ENCODE results near the gene LGALS7B. TPM values are rescaled to one million over a fixed set of nuclear protein-coding genes. Genes with fewer than 3 reads are reported as not detected.
"Not testable (repeated sequence)": the region's sequence is repeated elsewhere in the genome, so short reads cannot be mapped to it uniquely, and the experiment has no call there.

Gene LGALS7B
- total RNA-seq, 1 experiment from 2014 or later: 2.4 TPM

DNA sequence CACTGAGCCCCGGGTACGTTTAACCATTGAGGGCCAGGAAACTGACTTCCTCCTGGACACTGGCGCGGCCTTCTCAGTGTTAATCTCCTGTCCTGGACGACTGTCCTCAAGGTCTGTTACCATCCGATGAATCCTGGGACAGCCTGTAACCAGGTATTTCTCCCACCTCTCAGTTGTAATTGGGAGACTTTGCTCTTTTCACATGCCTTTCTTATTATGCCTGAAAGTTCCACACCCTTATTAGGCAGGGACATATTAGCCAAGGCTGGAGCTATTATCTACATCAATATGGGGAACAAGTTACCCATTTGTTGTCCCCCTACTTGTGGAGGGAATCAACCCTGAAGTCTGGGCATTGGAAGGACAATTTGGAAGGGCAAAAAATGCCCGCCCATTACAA, 36.9 kb downstream of the LGALS7B start:
- H4K20me1 ChIP-seq (ENCODE audit: insufficient read depth); H3K27ac ChIP-seq (ENCODE audit: low read depth, low read length); intact Hi-C loops (cut with micrococcal nuclease); CTCF ChIA-PET; BruUV-seq (replicated peaks); H3K9me3 ChIP-seq (ENCODE audit: control insufficient read depth in 1 of 2, insufficient read depth in 1 of 2, low read depth in 1 of 2, low read length in 2 of 2); ATAC-seq; H3K27me3 ChIP-seq (ENCODE audit: insufficient read depth, low read length); POLR2A ChIA-PET; DNase-seq (ENCODE audit: low read depth, low spot score); H3K9me2 ChIP-seq (ENCODE audit: insufficient read depth); RAD21 ChIA-PET (ENCODE audit: low non-redundant PET in 1 of 2, low total read pairs in 2 of 2, uncharacterized antibody in 2 of 2, unreplicated experiment in 2 of 2); H3K9ac ChIP-seq (ENCODE audit: low read length); H2AFZ ChIP-seq (ENCODE audit: low read depth, low read length, poor library complexity, severe bottlenecking); H3K4me3 ChIP-seq (replicated peaks in 1 of 2; ENCODE audit: low read depth in 1 of 2, low read length in 2 of 2); H3K36me3 ChIP-seq (ENCODE audit: control insufficient read depth in 1 of 2, insufficient read depth in 2 of 2, low read length in 2 of 2); H3K4me1 ChIP-seq (ENCODE audit: control insufficient read depth in 1 of 2, insufficient read depth in 2 of 2, low read length in 2 of 2); H3K4me2 ChIP-seq (ENCODE audit: low read length): not testable (repeated sequence)
- 0 out of 2 replicates have a peak, but pooled peaks have one; percentile 8 for TF ChIP-seq POLR2AphosphoS5 (IDR thresholded peaks at IDR 0.05; ENCODE audit: low read depth, low read length)
- H3K79me2 ChIP-seq (ENCODE audit: insufficient read depth, low read length): peaks cover 63% of the 10 kb centered on the region

GRCh38 chr19:38826856-38827551, 38.0 kb downstream of the LGALS7B start:
- Histone ChIP-seq H3K9me2 (ENCODE audit: insufficient read depth) (no peaks in the 10 kb centered on the region), H3K4me1 (ENCODE audit: control insufficient read depth in 1 of 2, insufficient read depth in 2 of 2, low read length in 2 of 2) (peaks cover 0 to 18% of the 10 kb centered on the region in 2 experiments; a peak in 2 of 4 replicates), H4K20me1 (ENCODE audit: insufficient read depth) (no peaks in the 10 kb centered on the region), H2AFZ (ENCODE audit: low read depth, low read length, poor library complexity, severe bottlenecking) (no peak overlapping the region), H3K27me3 (ENCODE audit: insufficient read depth, low read length) (no peaks in the 10 kb centered on the region), H3K36me3 (ENCODE audit: control insufficient read depth in 1 of 2, insufficient read depth in 2 of 2, low read length in 2 of 2) (peaks cover 0 to 8% of the 10 kb centered on the region in 2 experiments; a peak in 1 of 4 replicates), H3K9me3 (ENCODE audit: control insufficient read depth in 1 of 2, insufficient read depth in 1 of 2, low read depth in 1 of 2, low read length in 2 of 2) (no peaks in the 10 kb centered on the region), H3K4me3 (replicated peaks in 1 of 2; ENCODE audit: low read depth in 1 of 2, low read length in 2 of 2) (no peak overlapping the region), H3K4me2 (ENCODE audit: low read length) (no peak overlapping the region), H3K27ac (ENCODE audit: low read depth, low read length) (no peak overlapping the region), H3K9ac (ENCODE audit: low read length) (no peak overlapping the region), H3K79me2 (ENCODE audit: insufficient read depth, low read length) (peaks cover 69% of the 10 kb centered on the region)
- BruUV-seq (replicated peaks): no TSS peak
- TF ChIP-seq POLR2AphosphoS5 (IDR thresholded peaks at IDR 0.05; ENCODE audit: low read depth, low read length): 0 out of 2 replicates have a peak, but pooled peaks have one; percentile 0
- TF ChIP-seq, protein P1, sequence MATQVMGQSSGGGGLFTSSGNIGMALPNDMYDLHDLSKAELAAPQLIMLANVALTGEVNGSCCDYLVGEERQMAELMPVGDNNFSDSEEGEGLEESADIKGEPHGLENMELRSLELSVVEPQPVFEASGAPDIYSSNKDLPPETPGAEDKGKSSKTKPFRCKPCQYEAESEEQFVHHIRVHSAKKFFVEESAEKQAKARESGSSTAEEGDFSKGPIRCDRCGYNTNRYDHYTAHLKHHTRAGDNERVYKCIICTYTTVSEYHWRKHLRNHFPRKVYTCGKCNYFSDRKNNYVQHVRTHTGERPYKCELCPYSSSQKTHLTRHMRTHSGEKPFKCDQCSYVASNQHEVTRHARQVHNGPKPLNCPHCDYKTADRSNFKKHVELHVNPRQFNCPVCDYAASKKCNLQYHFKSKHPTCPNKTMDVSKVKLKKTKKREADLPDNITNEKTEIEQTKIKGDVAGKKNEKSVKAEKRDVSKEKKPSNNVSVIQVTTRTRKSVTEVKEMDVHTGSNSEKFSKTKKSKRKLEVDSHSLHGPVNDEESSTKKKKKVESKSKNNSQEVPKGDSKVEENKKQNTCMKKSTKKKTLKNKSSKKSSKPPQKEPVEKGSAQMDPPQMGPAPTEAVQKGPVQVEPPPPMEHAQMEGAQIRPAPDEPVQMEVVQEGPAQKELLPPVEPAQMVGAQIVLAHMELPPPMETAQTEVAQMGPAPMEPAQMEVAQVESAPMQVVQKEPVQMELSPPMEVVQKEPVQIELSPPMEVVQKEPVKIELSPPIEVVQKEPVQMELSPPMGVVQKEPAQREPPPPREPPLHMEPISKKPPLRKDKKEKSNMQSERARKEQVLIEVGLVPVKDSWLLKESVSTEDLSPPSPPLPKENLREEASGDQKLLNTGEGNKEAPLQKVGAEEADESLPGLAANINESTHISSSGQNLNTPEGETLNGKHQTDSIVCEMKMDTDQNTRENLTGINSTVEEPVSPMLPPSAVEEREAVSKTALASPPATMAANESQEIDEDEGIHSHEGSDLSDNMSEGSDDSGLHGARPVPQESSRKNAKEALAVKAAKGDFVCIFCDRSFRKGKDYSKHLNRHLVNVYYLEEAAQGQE (IDR thresholded peaks at IDR 0.05; ENCODE audit: low read depth): no peak
- ChIA-PET POLR2A (no interaction called here), CTCF (no interaction called here), RAD21 (ENCODE audit: low non-redundant PET in 1 of 2, low total read pairs in 2 of 2, uncharacterized antibody in 2 of 2, unreplicated experiment in 2 of 2) (no interaction called here)
- DNase-seq (ENCODE audit: low read depth, low spot score) (no peak), ATAC-seq (no peak)
- intact Hi-C loops (cut with micrococcal nuclease): no loop called here

- ChIA-PET CTCF (interaction anchor here (0.6 kb wide), 1 partner anchor 314 kb away, joined by 4 read pairs; no protein-coding TSS in a partner anchor), POLR2A (interaction anchor here (0.7 kb wide), 1 partner anchor 11 kb away, joined by 3 read pairs; no protein-coding TSS in a partner anchor), RAD21 (ENCODE audit: low non-redundant PET in 1 of 2, low total read pairs in 2 of 2, uncharacterized antibody in 2 of 2, unreplicated experiment in 2 of 2) (interaction anchor here in 1 of 2 experiments (0.6 kb wide), 1 partner anchor 210 kb away, joined by 7 read pairs; the partner anchor contains the start of gene EIF3K)
- intact Hi-C loops (cut with micrococcal nuclease); H3K27ac ChIP-seq (ENCODE audit: low read depth, low read length); H3K9ac ChIP-seq (ENCODE audit: low read length); H3K27me3 ChIP-seq (ENCODE audit: insufficient read depth, low read length); H3K9me2 ChIP-seq (ENCODE audit: insufficient read depth); H4K20me1 ChIP-seq (ENCODE audit: insufficient read depth); ATAC-seq; H3K4me2 ChIP-seq (ENCODE audit: low read length); H3K4me3 ChIP-seq (replicated peaks in 1 of 2; ENCODE audit: low read depth in 1 of 2, low read length in 2 of 2); H2AFZ ChIP-seq (ENCODE audit: low read depth, low read length, poor library complexity, severe bottlenecking); BruUV-seq (replicated peaks); DNase-seq (ENCODE audit: low read depth, low spot score); H3K36me3 ChIP-seq (ENCODE audit: control insufficient read depth in 1 of 2, insufficient read depth in 2 of 2, low read length in 2 of 2); H3K9me3 ChIP-seq (ENCODE audit: control insufficient read depth in 1 of 2, insufficient read depth in 1 of 2, low read depth in 1 of 2, low read length in 2 of 2): not testable (repeated sequence)
- Histone ChIP-seq H3K4me1 (ENCODE audit: control insufficient read depth in 1 of 2, insufficient read depth in 2 of 2, low read length in 2 of 2) (peaks cover 2 to 17% of the 10 kb centered on the region in 2 experiments; a peak in 3 of 4 replicates), H3K79me2 (ENCODE audit: insufficient read depth, low read length) (peaks cover 54% of the 10 kb centered on the region)
These were observed 40.2 kb downstream of the LGALS7B start for GRCh38 chr19:38829203-38829602.
